ENCODE data around the gene KIAA0232. TPM values are rescaled to one million over a fixed set of nuclear protein-coding genes. Genes with fewer than 3 reads are reported as not detected.

KIAA0232 gene
- total RNA-seq, 4 donors from 2014 or later: 19.2 to 52.1 (median 24.6) TPM

DNA sequence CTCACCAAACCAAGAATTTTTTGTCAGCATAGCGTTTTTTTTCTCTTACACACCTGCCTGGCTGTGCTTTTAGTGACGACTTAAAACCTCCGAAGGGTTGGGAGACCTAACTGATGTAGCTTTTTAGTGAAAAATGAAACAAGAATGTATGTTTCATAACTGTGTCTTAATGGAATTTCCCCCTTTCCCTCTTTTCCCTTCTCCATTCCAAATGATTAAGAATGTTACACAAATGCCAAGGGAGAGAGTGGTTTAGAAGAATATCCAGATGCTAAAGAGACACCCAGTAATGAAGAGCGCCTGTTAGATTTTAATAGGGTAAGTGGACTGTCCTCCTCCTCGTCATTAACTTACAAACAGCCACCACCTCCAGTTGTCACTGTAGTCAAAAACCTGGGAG lies 93.9 kb downstream of the KIAA0232 start:
- 71 to 72% methylated on average over 5 of the region's 5 CpGs for WGBS, 2 donors
- no peak overlapping the region for H3K4me3 ChIP-seq (ENCODE audit: low read depth, poor library complexity, severe bottlenecking)
- no peak for DNase-seq (ENCODE audit: low spot score in 2 of 2)
- intact Hi-C loops (cut with DNase I; ENCODE audit: low total_unique reads): no loop called here
- TF ChIP-seq POLR2A (IDR thresholded peaks at IDR 0.05): no peak
- TF ChIP-seq, protein P1, sequence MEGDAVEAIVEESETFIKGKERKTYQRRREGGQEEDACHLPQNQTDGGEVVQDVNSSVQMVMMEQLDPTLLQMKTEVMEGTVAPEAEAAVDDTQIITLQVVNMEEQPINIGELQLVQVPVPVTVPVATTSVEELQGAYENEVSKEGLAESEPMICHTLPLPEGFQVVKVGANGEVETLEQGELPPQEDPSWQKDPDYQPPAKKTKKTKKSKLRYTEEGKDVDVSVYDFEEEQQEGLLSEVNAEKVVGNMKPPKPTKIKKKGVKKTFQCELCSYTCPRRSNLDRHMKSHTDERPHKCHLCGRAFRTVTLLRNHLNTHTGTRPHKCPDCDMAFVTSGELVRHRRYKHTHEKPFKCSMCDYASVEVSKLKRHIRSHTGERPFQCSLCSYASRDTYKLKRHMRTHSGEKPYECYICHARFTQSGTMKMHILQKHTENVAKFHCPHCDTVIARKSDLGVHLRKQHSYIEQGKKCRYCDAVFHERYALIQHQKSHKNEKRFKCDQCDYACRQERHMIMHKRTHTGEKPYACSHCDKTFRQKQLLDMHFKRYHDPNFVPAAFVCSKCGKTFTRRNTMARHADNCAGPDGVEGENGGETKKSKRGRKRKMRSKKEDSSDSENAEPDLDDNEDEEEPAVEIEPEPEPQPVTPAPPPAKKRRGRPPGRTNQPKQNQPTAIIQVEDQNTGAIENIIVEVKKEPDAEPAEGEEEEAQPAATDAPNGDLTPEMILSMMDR (IDR thresholded peaks at IDR 0.05): no peak

DNA sequence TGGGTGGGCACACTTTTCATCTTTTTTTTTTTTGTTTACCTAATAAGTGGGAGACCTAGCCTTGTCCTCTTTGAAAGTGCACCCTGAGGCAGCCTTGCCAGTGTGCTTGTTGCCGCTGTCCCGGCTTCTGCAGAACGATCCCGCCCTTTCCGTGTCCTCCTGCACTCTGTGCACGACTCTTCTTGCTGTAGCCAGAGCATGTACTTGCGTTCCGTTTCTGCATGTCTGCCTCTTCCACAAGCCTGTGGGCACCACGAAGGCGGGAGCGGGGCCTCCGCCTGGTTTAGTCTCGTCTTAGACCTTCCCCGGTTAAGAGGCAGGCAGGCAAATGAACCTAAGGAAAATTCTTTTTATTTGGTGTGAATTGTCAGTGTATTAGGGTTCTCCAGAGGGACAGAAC lies 94.5 kb downstream of the KIAA0232 start:
- intact Hi-C loops (cut with DNase I; ENCODE audit: low total_unique reads): no loop called here
- no peak for TF ChIP-seq POLR2A (IDR thresholded peaks at IDR 0.05)
- TF ChIP-seq, protein P1 (IDR thresholded peaks at IDR 0.05): no peak
- 68 to 75% methylated on average over 14 of the region's 14 CpGs for WGBS, 2 donors
- no peak for DNase-seq (ENCODE audit: low spot score in 2 of 2)
- no peak overlapping the region for H3K4me3 ChIP-seq (ENCODE audit: low read depth, poor library complexity, severe bottlenecking)

DNA sequence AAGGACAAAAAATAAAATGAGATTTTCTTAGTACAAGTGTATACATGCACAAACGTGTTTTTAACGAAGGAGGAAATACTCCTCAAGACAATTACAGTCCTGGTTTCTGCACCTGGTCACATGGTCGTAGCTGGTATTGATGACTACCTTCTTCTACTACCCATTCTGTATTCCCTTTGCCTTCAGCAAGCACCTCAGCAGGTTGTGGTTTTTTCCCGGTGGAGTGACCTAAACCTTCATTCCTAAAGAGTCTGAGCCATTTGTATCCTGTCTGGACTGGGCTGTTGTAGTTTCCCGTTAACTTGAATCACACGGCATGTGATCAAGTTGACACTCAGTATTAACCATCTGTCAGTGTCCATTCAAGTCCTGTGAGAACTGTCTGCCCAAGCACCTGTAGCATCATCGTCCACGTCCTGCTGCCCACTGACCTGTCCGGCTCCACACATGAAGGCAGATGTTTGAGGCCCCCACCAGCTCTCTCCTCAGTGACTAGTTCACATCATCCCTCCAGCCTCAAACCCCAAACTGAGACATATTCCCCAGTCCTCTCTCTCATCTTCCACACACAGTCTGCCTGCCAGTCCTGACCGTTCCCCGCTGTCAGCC lies 96.0 kb downstream of the KIAA0232 start:
- no peak for DNase-seq (ENCODE audit: low spot score in 2 of 2)
- no peak overlapping the region for H3K4me3 ChIP-seq (ENCODE audit: low read depth, poor library complexity, severe bottlenecking)
- WGBS, 2 donors: 72 to 77% methylated on average over 11 of the region's 11 CpGs
- intact Hi-C loops (cut with DNase I; ENCODE audit: low total_unique reads): no loop called here
- no peak for TF ChIP-seq POLR2A (IDR thresholded peaks at IDR 0.05)
- TF ChIP-seq, protein P1 (IDR thresholded peaks at IDR 0.05): no peak

DNA sequence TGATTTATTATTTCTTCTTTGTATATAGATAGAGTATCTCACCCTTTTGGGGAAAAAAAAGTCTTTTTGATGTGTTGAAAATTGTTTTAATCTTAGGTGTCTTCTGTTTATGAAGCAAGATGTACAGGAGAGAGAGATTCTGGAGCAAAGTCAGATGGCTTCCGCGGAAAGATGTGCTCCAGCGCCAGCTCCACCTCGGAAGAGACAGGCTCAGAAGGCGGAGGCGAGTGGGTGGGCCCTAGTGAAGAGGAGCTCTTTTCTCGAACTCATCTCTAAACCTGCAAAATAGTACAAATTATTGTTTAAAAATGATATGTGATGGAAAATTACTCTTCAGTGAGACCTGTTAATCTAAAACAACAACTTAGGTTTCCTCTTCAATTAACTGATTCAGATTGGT lies 98.2 kb downstream of the KIAA0232 start:
- 89 to 92% methylated on average over 7 of the region's 7 CpGs for WGBS, 2 donors
- intact Hi-C loops (cut with DNase I; ENCODE audit: low total_unique reads): no loop called here
- H3K4me3 ChIP-seq (ENCODE audit: low read depth, poor library complexity, severe bottlenecking): no peak overlapping the region
- TF ChIP-seq, protein P1 (IDR thresholded peaks at IDR 0.05): no peak
- TF ChIP-seq POLR2A (IDR thresholded peaks at IDR 0.05): no peak
- no peak for DNase-seq (ENCODE audit: low spot score in 2 of 2)

DNA sequence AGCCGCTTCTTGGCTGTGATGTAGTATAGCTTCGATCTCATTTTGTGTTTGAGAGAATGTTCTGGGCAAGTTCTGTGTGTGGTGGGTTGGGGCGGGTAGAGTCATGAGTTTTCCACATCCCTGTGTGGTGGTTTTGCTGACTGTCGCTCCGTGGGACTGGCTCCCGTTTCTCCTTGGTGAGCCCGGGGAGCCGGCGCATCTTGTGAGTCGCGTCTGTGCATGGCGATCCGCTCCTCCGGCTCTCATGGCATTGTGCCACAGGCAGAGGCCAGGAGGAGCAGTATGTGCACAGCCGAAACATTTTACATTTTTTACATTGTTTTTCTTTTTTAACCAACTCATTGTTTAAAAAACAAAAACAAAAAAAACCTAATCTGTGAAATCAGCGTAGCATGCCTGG lies 99.4 kb downstream of the KIAA0232 start:
- WGBS, 2 donors: 86 to 89% methylated on average over 16 of the region's 16 CpGs
- no peak for DNase-seq (ENCODE audit: low spot score in 2 of 2)

More for the DNA sequence above, 99.4 kb downstream of the KIAA0232 start:
- H3K4me3 ChIP-seq (ENCODE audit: low read depth, poor library complexity, severe bottlenecking): no peak overlapping the region
- intact Hi-C loops (cut with DNase I; ENCODE audit: low total_unique reads): no loop called here
- TF ChIP-seq, protein P1 (IDR thresholded peaks at IDR 0.05): no peak
